Mucosa of rectum (tissue), 2 donors: ENCODE measurements around the gene DTHD1.
A peak's percentile ranks its signal among the peaks of the same experiment; 100 is the strongest.

Experiments
- H3K27ac ChIP-seq, 2 donors: one replicate each; pipeline ENCODE4 v1.7.0; 2013; ENCODE audit warnings: inconsistent platforms in 2 of 2, low read depth in 2 of 2, low read length in 2 of 2
- H3K27me3 ChIP-seq, 2 donors: one replicate each; pipeline ENCODE4 v1.7.0; 2013; ENCODE audit warnings: low read length in 2 of 2; ENCODE audit not compliant: control insufficient read depth in 2 of 2, insufficient read depth in 2 of 2
- H3K36me3 ChIP-seq, 2 donors: one replicate each; pipeline ENCODE4 v1.7.0; 2013; ENCODE audit warnings: low read length in 2 of 2; ENCODE audit not compliant: control insufficient read depth in 2 of 2, insufficient read depth in 2 of 2
- H3K4me1 ChIP-seq, 2 donors: one replicate each; pipeline ENCODE4 v1.7.0; 2013; ENCODE audit warnings: low read length in 2 of 2, mild to moderate bottlenecking in 1 of 2; ENCODE audit not compliant: control insufficient read depth in 2 of 2, insufficient read depth in 2 of 2
- H3K4me3 ChIP-seq, 2 donors: one replicate each; pipeline ENCODE4 v1.7.0; 2013; ENCODE audit warnings: low read length in 2 of 2
- H3K9ac ChIP-seq, 2 donors: one replicate each; pipeline ENCODE4 v1.7.0; 2013; ENCODE audit warnings: low read length in 2 of 2, low read depth in 1 of 2, mild to moderate bottlenecking in 1 of 2
- H3K9me3 ChIP-seq, 2 donors: one replicate each; pipeline ENCODE4 v1.7.0; 2013; ENCODE audit warnings: low read length in 2 of 2; ENCODE audit not compliant: control insufficient read depth in 2 of 2
- donor health status: healthy.
- donor health status: Normal muscosa, but diverticular disease.

DTHD1 gene

DNA sequence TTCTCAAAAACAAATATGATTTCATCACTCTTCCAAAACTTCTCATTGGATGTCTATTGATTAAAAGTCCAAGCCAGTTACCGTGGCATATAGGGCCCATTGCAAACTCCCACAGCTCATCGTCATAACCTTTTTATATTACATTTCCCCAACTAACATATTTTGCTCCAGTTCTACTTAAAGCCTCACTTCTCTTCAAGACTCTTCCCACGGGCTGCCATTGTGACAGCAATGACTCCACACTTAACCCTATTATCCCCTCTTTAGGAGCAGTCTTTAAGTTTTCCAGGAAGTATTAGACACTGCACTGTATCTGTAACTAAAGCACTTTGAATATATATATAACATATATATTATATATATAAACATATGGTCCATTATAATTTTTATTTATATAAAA is 44.5 kb downstream of the DTHD1 start:
- Histone ChIP-seq H3K9ac (no peak overlapping the region), H3K27me3 (no peaks in the 10 kb centered on the region), H3K27ac (peak overlapping the region in 1 of 2 donors; percentile 33), H3K4me1 (peaks cover 0 to 4% of the 10 kb centered on the region in 2 donors), H3K4me3 (no peak overlapping the region), H3K9me3 (no peaks in the 10 kb centered on the region), H3K36me3 (no peaks in the 10 kb centered on the region)

DNA sequence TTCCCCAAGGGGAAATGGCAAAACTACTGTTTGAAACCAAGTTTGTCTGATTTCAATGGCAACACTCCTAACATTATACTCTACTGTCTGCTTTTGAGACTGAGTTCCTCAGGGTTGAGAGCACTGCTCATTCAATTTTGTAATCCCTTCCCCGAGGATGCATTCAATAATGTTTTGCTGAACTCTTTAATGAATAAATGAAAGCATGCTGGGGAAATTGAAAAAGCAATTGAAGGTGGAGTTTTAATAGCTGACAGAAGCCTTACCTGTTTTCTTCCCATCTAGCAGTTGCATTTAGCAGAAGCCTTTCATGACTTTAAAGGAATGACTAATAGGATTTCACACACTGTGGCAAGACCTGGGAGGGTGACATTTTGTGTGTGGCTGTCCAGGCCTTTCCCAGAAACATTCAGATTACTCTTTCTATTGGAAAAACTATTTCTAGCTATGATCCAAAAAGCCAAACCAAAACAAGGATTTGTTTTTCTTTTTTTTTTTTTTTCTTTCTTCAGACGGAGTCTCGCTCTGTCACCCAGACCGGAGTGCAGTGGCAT is 45.1 kb downstream of the DTHD1 start:
- Histone ChIP-seq H3K27me3 (no peaks in the 10 kb centered on the region), H3K36me3 (no peaks in the 10 kb centered on the region), H3K9me3 (no peaks in the 10 kb centered on the region), H3K9ac (no peak overlapping the region), H3K4me3 (no peak overlapping the region), H3K27ac (no peak overlapping the region), H3K4me1 (peaks cover 0 to 4% of the 10 kb centered on the region in 2 donors)

DNA sequence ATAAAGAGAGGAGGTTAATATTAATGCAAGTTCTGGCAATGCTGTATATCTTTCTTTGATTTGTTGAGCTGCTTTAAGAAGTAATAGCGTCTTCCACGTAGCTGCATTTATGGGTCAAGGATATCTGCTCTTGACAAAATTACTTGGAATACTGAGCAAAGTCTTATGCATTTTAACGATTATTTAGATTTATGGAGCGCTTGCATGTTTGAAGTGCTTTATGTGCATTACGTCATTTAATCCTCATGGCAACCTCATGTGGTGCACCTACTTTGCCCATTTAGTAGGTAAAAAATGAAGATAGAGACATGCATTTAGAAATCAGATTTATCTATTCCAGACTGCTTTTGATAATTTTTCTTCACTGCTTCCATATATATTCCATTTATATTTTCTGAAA is 46.0 kb downstream of the DTHD1 start:
- Histone ChIP-seq H3K4me3 (no peak overlapping the region), H3K27ac (no peak overlapping the region), H3K9ac (no peak overlapping the region), H3K36me3 (no peaks in the 10 kb centered on the region), H3K4me1 (peaks cover 0 to 4% of the 10 kb centered on the region in 2 donors), H3K27me3 (no peaks in the 10 kb centered on the region), H3K9me3 (no peaks in the 10 kb centered on the region)

DNA sequence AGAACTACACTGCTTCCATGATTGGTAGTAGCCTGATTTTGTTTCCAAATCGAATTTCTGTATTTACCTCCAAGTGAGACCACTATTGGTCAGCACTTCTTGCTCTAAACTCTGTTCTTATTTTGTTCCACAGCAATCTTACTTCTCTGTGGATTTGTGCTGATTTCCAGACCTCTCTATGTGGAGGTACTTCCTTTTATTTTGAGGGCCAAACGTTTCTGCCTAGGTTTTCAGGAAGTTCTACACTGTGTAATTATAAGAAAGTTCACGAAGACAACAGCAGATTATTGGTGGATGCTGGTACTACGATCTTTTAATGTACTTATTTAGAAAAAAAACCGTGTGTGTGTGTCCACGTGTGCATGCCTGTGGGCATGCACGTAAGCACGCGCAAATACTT is 46.7 kb downstream of the DTHD1 start:
- Histone ChIP-seq H3K36me3 (no peaks in the 10 kb centered on the region), H3K4me1 (peaks cover 0 to 4% of the 10 kb centered on the region in 2 donors), H3K9ac (no peak overlapping the region), H3K27me3 (no peaks in the 10 kb centered on the region), H3K4me3 (no peak overlapping the region), H3K9me3 (no peaks in the 10 kb centered on the region), H3K27ac (no peak overlapping the region)

DNA sequence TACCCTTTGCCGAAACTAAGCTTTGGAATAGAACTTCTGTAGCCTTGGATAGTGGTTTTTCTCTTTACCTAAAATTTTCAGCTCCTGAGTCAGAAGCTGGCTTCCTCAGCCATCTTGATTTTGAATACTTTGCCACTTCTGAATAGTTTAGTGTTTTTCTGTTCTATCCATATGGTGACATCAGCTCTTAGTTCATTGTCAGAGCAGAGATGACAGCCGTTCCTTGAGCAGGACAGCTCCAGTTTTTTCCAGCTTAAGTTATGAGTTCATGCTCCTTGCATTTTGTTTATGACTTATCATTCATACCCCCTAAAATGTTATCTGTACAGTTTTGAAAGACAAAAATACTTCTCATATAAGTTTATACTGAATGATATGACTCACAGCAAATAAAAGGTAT is 47.8 kb downstream of the DTHD1 start:
- Histone ChIP-seq H3K27ac (no peak overlapping the region), H3K27me3 (no peaks in the 10 kb centered on the region), H3K9me3 (no peaks in the 10 kb centered on the region), H3K4me1 (peaks cover 0 to 4% of the 10 kb centered on the region in 2 donors), H3K4me3 (no peak overlapping the region), H3K36me3 (no peaks in the 10 kb centered on the region), H3K9ac (no peak overlapping the region)

DNA sequence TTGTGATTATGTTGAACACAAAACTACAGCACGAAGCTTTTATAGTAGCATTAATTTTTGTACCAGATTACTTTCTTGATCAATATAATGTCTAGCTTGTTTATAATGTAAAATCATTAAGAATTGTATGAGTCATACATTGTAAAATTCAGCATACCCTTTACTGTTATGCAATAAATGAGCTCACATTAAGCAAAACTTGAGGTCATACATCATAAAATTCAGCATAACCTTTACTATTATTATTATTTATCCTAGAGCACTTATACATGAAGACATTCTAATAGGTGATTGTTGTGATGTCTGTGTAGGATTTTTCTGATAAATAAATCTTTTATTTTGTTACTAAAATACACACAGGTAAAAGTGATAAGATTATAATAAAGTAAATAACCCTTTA is 49.4 kb downstream of the DTHD1 start:
- H3K27me3 ChIP-seq, result no peaks in the 10 kb centered on the region
- H3K9me3 ChIP-seq, result no peaks in the 10 kb centered on the region
- no peak overlapping the region for H3K4me3 ChIP-seq
- H3K36me3 ChIP-seq, result no peaks in the 10 kb centered on the region
- no peak overlapping the region for H3K27ac ChIP-seq
- peaks cover 0 to 2% of the 10 kb centered on the region in 2 donors for H3K4me1 ChIP-seq
- no peak overlapping the region for H3K9ac ChIP-seq

DNA sequence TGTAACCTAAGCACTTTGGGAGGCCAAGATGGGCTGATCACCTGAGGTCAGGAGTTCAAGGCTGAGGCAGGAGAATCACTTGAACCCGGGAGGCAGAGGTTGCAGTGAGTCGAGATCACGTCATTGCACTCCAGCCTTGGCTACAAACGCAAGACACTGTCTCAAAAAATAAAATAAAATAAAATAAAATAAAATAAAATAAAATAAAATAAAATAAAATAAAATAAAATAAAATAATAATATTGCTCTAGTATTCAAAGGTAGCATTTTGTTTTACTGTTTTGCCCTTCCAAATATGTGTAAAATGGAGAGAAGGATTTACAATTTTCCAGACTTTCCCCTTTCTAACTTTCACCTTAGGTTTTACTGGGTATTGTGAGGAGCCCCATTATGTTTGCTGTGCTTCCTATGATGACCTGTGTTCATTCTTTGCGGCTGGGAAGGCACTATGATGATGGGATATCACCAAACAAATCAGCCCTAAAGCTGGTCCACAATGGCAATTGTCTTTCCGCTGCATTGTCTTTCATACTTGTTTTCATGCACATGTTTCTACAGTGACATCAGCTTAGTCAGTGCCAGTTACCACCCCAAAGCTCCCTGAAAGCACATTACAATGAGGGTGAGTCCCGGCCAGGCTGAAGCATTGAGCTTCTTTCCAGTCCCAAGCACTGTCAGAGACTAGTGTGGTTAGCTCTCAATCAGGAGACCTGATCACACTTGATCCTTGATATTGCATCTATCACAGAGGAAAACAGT is 50.8 kb downstream of the DTHD1 start:
- Histone ChIP-seq H3K27ac (no peak overlapping the region), H3K9ac (no peak overlapping the region), H3K4me3 (no peak overlapping the region)

DNA sequence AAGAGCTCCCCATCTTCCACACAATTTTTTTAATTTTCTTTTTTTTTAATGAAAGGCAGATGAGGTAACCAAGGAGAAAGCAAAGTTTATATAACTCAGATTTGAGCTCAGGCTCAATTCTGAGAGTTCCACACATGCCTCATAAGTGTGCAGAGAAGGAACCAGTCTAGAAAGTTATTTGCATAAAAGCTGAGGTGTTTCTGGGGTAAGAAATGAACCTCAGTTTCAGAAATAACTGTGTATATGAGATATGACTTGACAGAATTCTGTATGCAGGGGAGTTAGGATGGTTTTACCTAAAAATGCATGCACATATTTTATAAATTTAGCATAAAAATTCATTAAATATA is 51.3 kb downstream of the DTHD1 start:
- no peaks in the 10 kb centered on the region for H3K4me1 ChIP-seq
- no peaks in the 10 kb centered on the region for H3K9me3 ChIP-seq
- H3K36me3 ChIP-seq, result no peaks in the 10 kb centered on the region
- H3K4me3 ChIP-seq, result no peak overlapping the region
- H3K27me3 ChIP-seq, result no peaks in the 10 kb centered on the region
- no peak overlapping the region for H3K9ac ChIP-seq
- H3K27ac ChIP-seq, result no peak overlapping the region

More for the DNA sequence above, 50.8 kb downstream of the DTHD1 start:
- Histone ChIP-seq H3K9me3 (no peaks in the 10 kb centered on the region), H3K27me3 (no peaks in the 10 kb centered on the region), H3K36me3 (no peaks in the 10 kb centered on the region), H3K4me1 (no peaks in the 10 kb centered on the region)

DNA sequence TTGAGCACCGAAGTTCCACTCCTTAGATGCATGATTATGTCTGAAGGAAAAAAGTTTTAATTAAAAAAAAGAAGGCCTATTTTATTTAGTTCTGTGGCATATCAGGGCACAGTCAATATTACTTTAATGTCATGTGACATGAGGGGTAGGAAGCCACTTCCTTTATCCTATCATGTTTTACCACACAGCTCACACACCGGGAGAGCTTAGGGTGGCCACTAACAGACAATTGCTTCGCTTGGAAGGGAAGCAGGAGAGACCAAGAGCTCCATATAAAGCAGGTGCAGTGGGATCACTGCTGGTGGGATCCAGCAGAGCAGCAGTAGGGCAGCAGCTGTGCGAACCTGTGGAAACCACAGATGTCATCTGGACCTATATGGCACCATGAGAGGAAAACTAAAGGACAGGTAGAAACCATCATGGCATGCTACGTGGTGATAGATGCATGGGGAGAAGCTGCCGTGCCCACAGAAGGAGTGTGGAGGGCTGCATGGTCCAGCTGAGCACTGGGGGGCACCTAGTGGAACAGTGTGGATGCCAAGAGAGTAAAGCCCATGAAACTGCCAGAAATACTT is 52.0 kb downstream of the DTHD1 start:
- Histone ChIP-seq H3K4me3 (no peak overlapping the region), H3K27me3 (no peaks in the 10 kb centered on the region), H3K4me1 (no peaks in the 10 kb centered on the region), H3K27ac (no peak overlapping the region), H3K36me3 (no peaks in the 10 kb centered on the region), H3K9me3 (no peaks in the 10 kb centered on the region), H3K9ac (no peak overlapping the region)

DNA sequence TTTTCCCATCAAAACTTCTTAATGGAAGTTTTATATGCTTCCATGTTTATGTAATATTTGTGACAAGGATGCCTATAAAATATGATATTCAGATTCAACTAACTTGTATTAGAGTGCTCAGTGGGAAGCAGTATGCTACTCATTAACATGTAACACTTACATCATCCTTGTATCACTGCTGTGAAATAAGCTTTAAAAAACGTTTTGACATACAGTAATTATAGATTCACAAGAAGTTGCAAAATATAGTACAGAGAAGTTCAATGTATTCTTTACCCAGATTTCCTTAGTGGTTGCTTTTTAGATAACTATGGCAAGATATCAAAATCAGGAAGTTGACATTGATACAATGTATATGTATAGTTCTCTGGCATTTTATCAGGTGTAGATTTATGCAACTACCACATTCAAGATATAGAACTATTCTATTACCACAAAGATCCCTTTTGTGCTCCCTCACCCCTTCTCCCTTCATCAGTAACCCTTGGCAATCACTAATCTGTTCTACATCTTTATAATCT is 56.3 kb downstream of the DTHD1 start:
- H3K9ac ChIP-seq, result no peak overlapping the region
- no peaks in the 10 kb centered on the region for H3K36me3 ChIP-seq
- no peaks in the 10 kb centered on the region for H3K27me3 ChIP-seq
- H3K4me3 ChIP-seq, result no peak overlapping the region
- H3K27ac ChIP-seq, result no peak overlapping the region
- H3K9me3 ChIP-seq, result no peaks in the 10 kb centered on the region
- H3K4me1 ChIP-seq, result no peaks in the 10 kb centered on the region
